Caco-2 (cell line): ENCODE measurements around the gene MT1X. TPM values are rescaled to one million over a fixed set of nuclear protein-coding genes. Genes with fewer than 3 reads are reported as not detected.

Experiments used
- BruUV-seq: library from RNA; stranded (reverse); fragments of 400-500 nt; replicated peaks from 2 replicates; lab custom pipeline; 2021; lab: Mats Ljungman, UMichigan
- CTCF ChIA-PET: fragments of 300-600 bp; sonication (Branson Sonifier 250); formaldehyde crosslinking; loops from one replicate; lab custom pipeline; 2022; ENCODE audit warnings: antibody characterized with exemption; lab: Charles Lee
- POLR2A ChIA-PET: fragments of 300-600 bp; sonication (Branson Sonifier 250); formaldehyde crosslinking; loops from one replicate; lab custom pipeline; 2022; ENCODE audit warnings: antibody characterized with exemption; lab: Charles Lee
- DNase-seq, 2 experiments: peaks; one replicate each; pipeline versions ENCODE4 v3.0.0 to v3.0.0-alpha.2; 2020 to 2022
- H3K27me3 ChIP-seq: replicated peaks from 2 replicates; pipeline ENCODE4 v1.6.0; 2011; ENCODE audit warnings: low read length; ENCODE audit not compliant: control insufficient read depth, insufficient read depth
- H3K36me3 ChIP-seq: 2 replicates; pipeline ENCODE4 v1.5.1; 2011; ENCODE audit warnings: low read length; ENCODE audit not compliant: control insufficient read depth, insufficient read depth
- H3K4me1 ChIP-seq: fragments of 250-450 bp; sonication (Bioruptor Pico); 2 replicates; pipeline ENCODE4 v1.5.1; 2020; ENCODE audit warnings: mild to moderate bottlenecking
- H3K4me3 ChIP-seq: 2 replicates; pipeline ENCODE4 v1.5.1; 2011; ENCODE audit warnings: low read depth, mild to moderate bottlenecking, control low read depth, low read length
- H3K9me3 ChIP-seq: fragments of 250-450 bp; sonication (Bioruptor Pico); 2 replicates; pipeline ENCODE4 v1.5.1; 2020; ENCODE audit warnings: mild to moderate bottlenecking, moderate library complexity
- H3K27ac Mint-ChIP-seq: one replicate; pipeline ENCODE4 v1.8.0; 2022; ENCODE audit warnings: mixed read lengths; ENCODE audit not compliant: unreplicated experiment
- H3K27me3 Mint-ChIP-seq: one replicate; pipeline ENCODE4 v1.8.0; 2022; ENCODE audit warnings: mixed read lengths; ENCODE audit not compliant: insufficient read depth, unreplicated experiment
- H3K36me3 Mint-ChIP-seq: one replicate; pipeline ENCODE4 v1.8.0; 2022; ENCODE audit warnings: mild to moderate bottlenecking, mixed read lengths; ENCODE audit not compliant: insufficient read depth, unreplicated experiment
- H3K4me1 Mint-ChIP-seq: one replicate; pipeline ENCODE4 v1.8.0; 2022; ENCODE audit warnings: low read depth, mixed read lengths; ENCODE audit not compliant: unreplicated experiment
- H3K4me3 Mint-ChIP-seq: one replicate; pipeline ENCODE4 v1.8.0; 2022; ENCODE audit warnings: mild to moderate bottlenecking, moderate library complexity, mixed read lengths; ENCODE audit not compliant: unreplicated experiment
- H3K9me3 Mint-ChIP-seq: one replicate; pipeline ENCODE4 v1.8.0; 2022; ENCODE audit warnings: mixed read lengths; ENCODE audit not compliant: unreplicated experiment
- intact Hi-C: fragments of 100-400 bp; cut with micrococcal nuclease; formaldehyde crosslinking; loops from one replicate; pipeline ENCODE4 v1.10.0; 2022; ENCODE audit not compliant: unreplicated experiment
- total RNA-seq: library from RNA; stranded (reverse); gene quantifications from 2 replicates; pipeline ENCODE4 v1.2.3, GENCODE V29; 2022
- TF ChIP-seq, protein P1 (sequence below), 2 experiments: fragments of 200-600 bp in 1 of 2; IDR thresholded peaks; 1 replicate in 1 of 2; 2 replicates in 1 of 2; pipeline versions ENCODE4 v1.5.1 to v1.8.0; 2011 to 2022; ENCODE audit warnings: antibody characterized with exemption in 1 of 2, control low read depth in 1 of 2, inconsistent platforms in 1 of 2, low read depth in 1 of 2, low read length in 1 of 2, mild to moderate bottlenecking in 1 of 2, moderate library complexity in 1 of 2; ENCODE audit not compliant: insufficient read depth in 1 of 2, severe bottlenecking in 1 of 2, unreplicated experiment in 1 of 2

The MT1X gene
- total RNA-seq, 1 experiment from 2014 or later = 18.3 TPM

- H3K4me3 ChIP-seq = no peak within 1 kb of the TSS
- POLR2A ChIA-PET = no interaction called here
- Mint-ChIP-seq H3K36me3 (no peaks in the 10 kb centered on the region), H3K27ac (no peak within 1 kb of the TSS), H3K9me3 (no peaks in the 10 kb centered on the region), H3K4me1 (no peaks in the 10 kb centered on the region), H3K27me3 (peaks cover 57% of the 10 kb centered on the region), H3K4me3 (no peak within 1 kb of the TSS)
- H3K36me3 ChIP-seq = no peaks in the 10 kb centered on the region
- TF ChIP-seq, protein P1, sequence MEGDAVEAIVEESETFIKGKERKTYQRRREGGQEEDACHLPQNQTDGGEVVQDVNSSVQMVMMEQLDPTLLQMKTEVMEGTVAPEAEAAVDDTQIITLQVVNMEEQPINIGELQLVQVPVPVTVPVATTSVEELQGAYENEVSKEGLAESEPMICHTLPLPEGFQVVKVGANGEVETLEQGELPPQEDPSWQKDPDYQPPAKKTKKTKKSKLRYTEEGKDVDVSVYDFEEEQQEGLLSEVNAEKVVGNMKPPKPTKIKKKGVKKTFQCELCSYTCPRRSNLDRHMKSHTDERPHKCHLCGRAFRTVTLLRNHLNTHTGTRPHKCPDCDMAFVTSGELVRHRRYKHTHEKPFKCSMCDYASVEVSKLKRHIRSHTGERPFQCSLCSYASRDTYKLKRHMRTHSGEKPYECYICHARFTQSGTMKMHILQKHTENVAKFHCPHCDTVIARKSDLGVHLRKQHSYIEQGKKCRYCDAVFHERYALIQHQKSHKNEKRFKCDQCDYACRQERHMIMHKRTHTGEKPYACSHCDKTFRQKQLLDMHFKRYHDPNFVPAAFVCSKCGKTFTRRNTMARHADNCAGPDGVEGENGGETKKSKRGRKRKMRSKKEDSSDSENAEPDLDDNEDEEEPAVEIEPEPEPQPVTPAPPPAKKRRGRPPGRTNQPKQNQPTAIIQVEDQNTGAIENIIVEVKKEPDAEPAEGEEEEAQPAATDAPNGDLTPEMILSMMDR (IDR thresholded peaks at IDR 0.05; ENCODE audit: insufficient read depth in 1 of 2, low read depth in 1 of 2, low read length in 1 of 2, severe bottlenecking in 1 of 2, unreplicated experiment in 1 of 2) = no peak
- BruUV-seq = no TSS peak
- peaks cover 7% of the 10 kb centered on the region for H3K4me1 ChIP-seq
- intact Hi-C loops = no loop called here
- peaks cover 3% of the 10 kb centered on the region for H3K27me3 ChIP-seq
- H3K9me3 ChIP-seq = no peaks in the 10 kb centered on the region
- DNase-seq = no peak
- CTCF ChIA-PET = interaction anchor here (1.4 kb wide), 1 partner anchor 34 kb away, joined by 6 read pairs; no protein-coding TSS in a partner anchor
Measured at GRCh38 chr16:56667581-56668571, 14.4 kb upstream of the MT1X start, which contains the start of gene MT1G. MT1G (minus strand) TSS chr16:56668065; CDS start chr16:56667993, 72 bp downstream.

DNA sequence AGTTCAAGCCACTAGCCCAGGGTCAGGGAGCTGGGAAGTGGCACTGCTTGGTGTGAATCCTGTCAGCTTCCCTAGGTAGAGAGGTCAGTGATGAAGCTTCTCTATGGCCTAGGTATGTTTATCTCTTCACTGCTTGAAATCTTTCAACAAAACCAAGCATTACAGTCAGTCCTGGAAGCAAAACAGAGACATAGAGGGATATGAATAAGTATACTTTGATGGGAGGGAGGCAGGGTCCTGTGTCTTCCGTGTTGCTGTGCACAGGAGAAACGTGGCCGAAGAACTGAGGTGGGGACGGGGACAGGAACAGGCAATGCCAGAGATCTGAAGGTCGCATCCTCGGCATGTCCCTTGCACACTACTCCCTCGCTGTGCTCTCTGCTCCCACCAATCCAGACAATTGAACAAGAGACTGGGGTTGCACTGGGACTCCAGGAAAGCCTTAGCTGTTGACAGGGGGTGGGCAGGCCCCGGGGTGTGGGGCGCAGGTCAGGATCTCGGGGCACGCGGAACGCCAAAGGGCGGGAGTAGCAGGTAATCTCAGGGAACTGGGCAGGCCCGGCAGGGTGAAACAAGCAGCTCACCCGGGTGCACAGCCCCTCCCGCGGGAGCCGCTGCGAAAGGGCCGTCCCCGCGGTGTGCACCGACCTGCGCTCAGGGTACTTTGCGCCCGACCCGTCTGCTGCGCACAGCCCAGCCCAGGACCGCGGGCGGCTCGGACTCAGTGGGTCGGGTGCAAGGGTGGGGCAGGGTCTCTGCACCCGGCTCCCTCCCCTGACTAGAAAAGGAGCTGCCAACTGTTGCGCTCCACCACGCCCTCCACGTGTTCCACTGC is 13.0 kb upstream of the MT1X start, which contains the start of gene MT1H:
MT1H (plus strand) TSS at position 810 of the 835 bp plus-strand sequence. CDS start 71 bp downstream, outside the sequence.
- Histone ChIP-seq H3K4me1 (peaks cover 7% of the 10 kb centered on the region), H3K4me3 (no peak within 1 kb of the TSS), H3K27me3 (peaks cover 3% of the 10 kb centered on the region), H3K36me3 (no peaks in the 10 kb centered on the region), H3K9me3 (no peaks in the 10 kb centered on the region)
- no peaks in the 10 kb centered on the region for H3K9me3 Mint-ChIP-seq
- H3K36me3 Mint-ChIP-seq = no peaks in the 10 kb centered on the region
- H3K27ac Mint-ChIP-seq = no peak within 1 kb of the TSS
- no peak within 1 kb of the TSS for H3K4me3 Mint-ChIP-seq
- BruUV-seq = no TSS peak
- peaks cover 59% of the 10 kb centered on the region for H3K27me3 Mint-ChIP-seq
- ChIA-PET POLR2A (no interaction called here), CTCF (interaction anchor here (0.6 to 1.4 kb wide), 2 partner anchors 33 to 69 kb away, joined by 5 to 6 read pairs; no protein-coding TSS in a partner anchor)
- no peak for DNase-seq
- H3K4me1 Mint-ChIP-seq = no peaks in the 10 kb centered on the region
- TF ChIP-seq, protein P1 (IDR thresholded peaks at IDR 0.05; ENCODE audit: insufficient read depth in 1 of 2, low read depth in 1 of 2, low read length in 1 of 2, severe bottlenecking in 1 of 2, unreplicated experiment in 1 of 2) = no peak
- intact Hi-C loops = no loop called here
